ENCODE measurements around the gene SMC6.

DNA sequence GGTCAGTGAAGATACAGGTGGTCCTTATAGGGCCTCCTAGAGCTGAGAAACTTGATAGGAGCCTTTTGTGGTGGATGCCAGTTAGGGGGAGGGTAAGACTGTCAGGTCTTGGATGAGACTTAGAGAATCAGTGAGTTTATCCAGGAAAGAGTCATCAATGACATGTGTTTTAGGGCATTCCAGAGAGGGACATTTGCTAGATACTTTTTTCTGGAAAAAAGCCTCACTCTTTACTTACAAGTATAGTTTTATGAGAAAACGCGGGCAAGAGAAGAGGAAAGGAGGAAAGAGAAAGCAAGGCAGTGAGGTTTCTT, 38.2 kb upstream of the SMC6 start:
- TF ChIP-seq POLR2AphosphoS5 (IDR thresholded peaks at IDR 0.05) (no peak), MXI1 (conservative IDR thresholded peaks at IDR 0.05; ENCODE audit: poor library complexity, severe bottlenecking) (no peak), EZH2 (IDR thresholded peaks at IDR 0.05; ENCODE audit: borderline replicate concordance, insufficient read depth, low read length, poor library complexity, severe bottlenecking) (no peak), EP300 (conservative IDR thresholded peaks at IDR 0.05; ENCODE audit: poor library complexity, severe bottlenecking) (no peak), TAF1 (IDR thresholded peaks at IDR 0.05; ENCODE audit: low read depth) (no peak), SMC3 (conservative IDR thresholded peaks at IDR 0.05; ENCODE audit: poor library complexity) (no peak), REST (IDR thresholded peaks at IDR 0.05; ENCODE audit: borderline replicate concordance) (no peak), RAD21 (conservative IDR thresholded peaks at IDR 0.05) (no peak)
- TF ChIP-seq, protein P1, sequence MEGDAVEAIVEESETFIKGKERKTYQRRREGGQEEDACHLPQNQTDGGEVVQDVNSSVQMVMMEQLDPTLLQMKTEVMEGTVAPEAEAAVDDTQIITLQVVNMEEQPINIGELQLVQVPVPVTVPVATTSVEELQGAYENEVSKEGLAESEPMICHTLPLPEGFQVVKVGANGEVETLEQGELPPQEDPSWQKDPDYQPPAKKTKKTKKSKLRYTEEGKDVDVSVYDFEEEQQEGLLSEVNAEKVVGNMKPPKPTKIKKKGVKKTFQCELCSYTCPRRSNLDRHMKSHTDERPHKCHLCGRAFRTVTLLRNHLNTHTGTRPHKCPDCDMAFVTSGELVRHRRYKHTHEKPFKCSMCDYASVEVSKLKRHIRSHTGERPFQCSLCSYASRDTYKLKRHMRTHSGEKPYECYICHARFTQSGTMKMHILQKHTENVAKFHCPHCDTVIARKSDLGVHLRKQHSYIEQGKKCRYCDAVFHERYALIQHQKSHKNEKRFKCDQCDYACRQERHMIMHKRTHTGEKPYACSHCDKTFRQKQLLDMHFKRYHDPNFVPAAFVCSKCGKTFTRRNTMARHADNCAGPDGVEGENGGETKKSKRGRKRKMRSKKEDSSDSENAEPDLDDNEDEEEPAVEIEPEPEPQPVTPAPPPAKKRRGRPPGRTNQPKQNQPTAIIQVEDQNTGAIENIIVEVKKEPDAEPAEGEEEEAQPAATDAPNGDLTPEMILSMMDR (IDR thresholded peaks at IDR 0.05; ENCODE audit: poor library complexity, severe bottlenecking): no peak

Data from neural cell (in vitro differentiated cells).